ENCODE measurements around the gene ZNF280B.

- TF ChIP-seq CTCF (IDR thresholded peaks at IDR 0.05; ENCODE audit: low read depth, low read length) (no peak), POLR2A (IDR thresholded peaks at IDR 0.05; ENCODE audit: extremely low read depth, insufficient read length) (no peak)
Observed at GRCh38 chr22:22450343-22450839, 58.2 kb downstream of the ZNF280B start.
